SU-DHL-6 (cell line): ENCODE measurements around the gene MRO.

Experiments
- CTCF ChIP-seq: fragments of 200-600 bp; sonication (generic); IDR thresholded peaks from one replicate; pipeline ENCODE4 v1.5.1; 2017; ENCODE audit warnings: antibody characterized with exemption, mild to moderate bottlenecking, low read length, moderate library complexity; ENCODE audit not compliant: insufficient read depth, poor library complexity, severe bottlenecking
- EZH2phosphoT487 ChIP-seq: fragments of 200-600 bp; sonication (generic), shearing (Covaris generic); conservative IDR thresholded peaks from 2 replicates; pipeline ENCODE4 v1.6.1; 2018; ENCODE audit warnings: mild to moderate bottlenecking, antibody characterized with exemption, low read length, moderate library complexity, mixed read lengths

- TF ChIP-seq CTCF: no peak
- no peak for TF ChIP-seq EZH2phosphoT487
Measured at GRCh38 chr18:50775207-50775606, 44.6 kb downstream of the MRO start.
